Ovary (tissue), 9 donors: ENCODE results near the gene CDH22. TPM values are rescaled to one million over a fixed set of nuclear protein-coding genes. Genes with fewer than 3 reads are reported as not detected.

ENCODE experiments used
- DNase-seq, 5 donors: peaks; one replicate each; pipeline ENCODE4 v3.0.0-alpha.2; 2019 to 2020
- H3K27ac ChIP-seq, 2 donors: fragments of 200-600 bp; one replicate each; pipeline versions ENCODE4 v1.5.1 to v1.8.0; 2019 to 2022
- H3K27me3 ChIP-seq: fragments of 200-600 bp; one replicate; pipeline ENCODE4 v1.8.0; 2022
- H3K36me3 ChIP-seq: fragments of 200-600 bp; sonication (generic); one replicate; pipeline ENCODE4 v1.5.1; 2019
- H3K4me1 ChIP-seq: one replicate; pipeline ENCODE4 v1.8.1; 2013; ENCODE audit warnings: mild to moderate bottlenecking, moderate library complexity; ENCODE audit not compliant: insufficient read depth
- H3K4me3 ChIP-seq: fragments of 200-600 bp; sonication (generic); one replicate; pipeline ENCODE4 v1.5.1; 2017
- H3K9me3 ChIP-seq, 2 donors: fragments of 200-600 bp in 1 of 2; sonication (generic) in 1 of 2; one replicate each; pipeline versions ENCODE4 v1.5.1 to v1.8.1; 2013 to 2019; ENCODE audit warnings: mild to moderate bottlenecking in 1 of 2, moderate library complexity in 1 of 2
- CTCF ChIP-seq, 3 donors: fragments of 450-650 bp in 2 of 3; fragments of 200-600 bp in 1 of 3; IDR thresholded peaks; one replicate each; pipeline versions ENCODE4 v1.5.1 to v1.8.0; 2016 to 2022; ENCODE audit warnings: antibody characterized with exemption in 3 of 3, mild to moderate bottlenecking in 1 of 3
- EP300 ChIP-seq: sonication (generic); formaldehyde crosslinking; IDR thresholded peaks from one replicate; pipeline ENCODE4 v1.6.1; 2017; ENCODE audit warnings: antibody characterized with exemption
- POLR2A ChIP-seq: fragments of 450-650 bp; IDR thresholded peaks from one replicate; pipeline ENCODE4 v1.6.1; 2017; ENCODE audit warnings: antibody characterized with exemption, mild to moderate bottlenecking, moderate library complexity
- WGBS, 3 donors: extraction: QIAGEN DNeasy Blood & Tissue Kit in 1 of 3; methylation state at CpG; one replicate each; pipeline versions ENCODE4 v1.1.5 to v1.1.7; 2013 to 2017; 5-methylcytosine and 5-hydroxymethylcytosine counted together
- intact Hi-C, 4 donors: fragments of 100-400 bp; cut with DNase I; formaldehyde crosslinking; loops; one replicate each; pipeline versions ENCODE4 v1.11.0 to v1.15.1; 2022 to 2023
- polyA plus RNA-seq, 2 donors: library from polyadenylated mRNA; stranded (reverse); fragments of 200-250 nt in 1 of 2; fragments of 350-450 nt in 1 of 2; fragmentation: Illumina TruSeq in 1 of 2; extraction: RNeasy Lipid Tissue Mini Kit (QIAGEN cat#74804) in 1 of 2; gene quantifications; one replicate each; pipeline ENCODE4 v1.2.3, GENCODE V29; 2013 to 2014
- total RNA-seq, 7 donors: library from RNA; depleted of rRNA in 2 of 7; stranded (reverse); fragments of >200 nt in 2 of 7; fragmentation: NEBNext Ultra II Directional in 3 of 7; extraction: Animal tissue kit (Norgen Biotek cat#: 25700) in 3 of 7; gene quantifications; one replicate each; pipeline versions ENCODE4 v1.1.0 to v1.2.4, GENCODE V29; 2016 to 2023
- donor health status: DM: no; HTN: no; CAD: no; lungs with moderate emphysema.
- donor health status: DM: no; HTN: no; CAD: no.
- donor health status: Bipolar disorder and iron deficiency.
- donor health status: DM: yes; HTN: yes; CAD: no.
- donor health status: DM: no; HTN: no; CAD: no.
- donor health status: DM: yes; HTN: yes; CAD: no.

The CDH22 gene
- total and polyA plus RNA-seq, 9 donors = 0.10 to 1.5 (median 0.36) TPM

DNA sequence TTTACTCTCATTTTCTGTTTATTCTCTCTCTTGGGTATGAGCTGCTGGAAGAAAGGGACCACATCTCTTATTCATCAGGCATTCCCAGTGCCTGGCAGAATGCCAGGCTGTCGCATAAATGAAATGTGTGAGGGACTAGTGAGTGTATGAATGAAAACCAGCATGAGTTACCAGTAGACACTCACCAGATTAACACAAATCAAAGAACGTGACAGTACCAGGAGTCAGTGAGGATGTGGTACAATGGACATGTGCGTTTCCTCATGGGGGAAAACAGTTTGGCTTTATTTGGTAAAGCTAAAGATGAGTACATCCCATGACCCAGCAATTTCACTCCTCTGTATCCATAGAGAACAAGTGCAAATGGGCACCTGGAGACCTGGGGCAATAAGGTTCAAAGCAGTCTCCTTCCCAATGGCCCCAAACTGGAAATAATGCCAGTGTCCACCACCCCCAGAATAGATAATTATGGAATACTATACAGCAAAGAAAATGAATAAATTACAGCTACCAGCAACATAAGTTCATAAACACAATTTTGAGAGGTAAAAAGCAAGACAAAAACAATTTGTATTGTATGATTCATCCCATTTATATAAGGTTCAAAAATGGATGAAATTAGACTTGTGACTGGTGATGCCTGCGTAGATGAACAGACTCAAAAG, 93.3 kb downstream of the CDH22 start:
- no peaks in the 10 kb centered on the region for H3K36me3 ChIP-seq
- H3K4me3 ChIP-seq = no peak overlapping the region
- DNase-seq = no peak
- no peak overlapping the region for H3K27ac ChIP-seq
- H3K9me3 ChIP-seq = no peaks in the 10 kb centered on the region
- TF ChIP-seq CTCF (IDR thresholded peaks at IDR 0.05) (no peak), EP300 (no peak), POLR2A (no peak)
- 60 to 62% (median 60%) methylated on average over 4 of the region's 4 CpGs for WGBS, 3 donors
- intact Hi-C loops = no loop called here
- no peaks in the 10 kb centered on the region for H3K4me1 ChIP-seq
- no peaks in the 10 kb centered on the region for H3K27me3 ChIP-seq

DNA sequence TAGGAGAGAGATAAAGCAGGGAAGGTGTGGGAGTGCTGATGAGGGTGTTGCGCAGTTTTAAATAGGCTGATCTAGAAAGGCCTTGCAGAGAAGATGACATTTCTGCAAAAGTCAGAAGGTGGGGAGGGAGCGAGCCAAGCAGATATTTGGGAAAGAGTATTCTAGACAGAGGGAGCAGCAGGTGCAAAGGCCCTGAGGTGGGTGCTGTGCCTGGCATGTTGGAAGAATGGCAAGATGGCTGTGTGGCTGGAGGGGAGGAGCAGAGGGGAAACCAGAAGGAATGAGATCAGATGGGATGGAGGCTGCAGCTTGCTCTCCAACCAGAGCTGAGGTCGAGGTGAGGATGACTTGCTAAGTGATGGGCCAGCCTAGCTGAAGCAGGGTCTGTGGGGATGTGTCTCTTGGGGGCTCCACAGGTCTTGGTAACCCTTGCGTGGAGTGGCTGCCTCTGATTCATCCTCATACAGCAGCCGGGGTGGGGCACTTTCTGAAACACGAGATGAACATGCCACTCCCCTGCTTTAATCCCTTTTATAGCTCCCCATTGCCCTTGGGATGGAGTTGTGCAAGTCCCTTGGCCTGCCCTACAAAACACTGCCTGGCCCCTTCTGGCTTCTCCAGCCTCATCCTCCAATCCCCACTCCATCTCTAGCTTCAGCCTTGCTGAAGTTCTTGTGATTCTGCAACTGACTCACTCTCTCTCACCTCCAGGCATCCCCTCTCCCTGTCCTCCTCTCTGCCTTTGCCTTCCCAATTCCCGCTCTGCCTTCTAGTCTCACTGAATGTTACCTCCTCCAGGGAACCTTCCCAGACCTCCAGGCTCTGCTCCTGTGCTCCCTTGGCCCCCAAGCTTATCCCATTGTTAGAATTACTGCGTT, 94.1 kb downstream of the CDH22 start:
- H3K4me1 ChIP-seq = no peaks in the 10 kb centered on the region
- no peak for DNase-seq
- no peaks in the 10 kb centered on the region for H3K9me3 ChIP-seq
- no peak for TF ChIP-seq CTCF (IDR thresholded peaks at IDR 0.05)
- TF ChIP-seq POLR2A = no peak
- no peak for TF ChIP-seq EP300
- no peaks in the 10 kb centered on the region for H3K27me3 ChIP-seq
- H3K27ac ChIP-seq = no peak overlapping the region
- intact Hi-C loops = no loop called here
- H3K4me3 ChIP-seq = no peak overlapping the region
- 72 to 74% (median 72%) methylated on average over 8 of the region's 8 CpGs for WGBS, 3 donors
- H3K36me3 ChIP-seq = no peaks in the 10 kb centered on the region

DNA sequence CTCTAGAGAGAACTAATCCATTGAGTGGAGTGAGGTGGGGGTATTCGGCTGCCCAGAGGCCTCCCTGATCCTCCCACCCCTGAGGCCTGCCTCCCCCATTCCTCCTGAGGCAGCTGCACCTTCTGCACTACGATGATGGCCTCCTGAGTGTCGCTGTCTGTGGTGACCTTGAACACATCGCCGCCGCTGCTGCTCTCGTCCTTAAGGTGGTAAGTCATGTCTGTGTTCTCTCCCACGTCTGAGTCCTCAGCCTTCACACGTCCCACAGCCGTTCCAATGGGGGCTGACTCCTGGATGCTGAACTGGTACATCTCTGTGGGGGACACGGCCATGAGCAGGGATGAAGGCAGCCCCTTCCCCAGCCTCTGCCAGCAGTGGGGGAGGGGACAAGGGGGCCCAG, 95.4 kb downstream of the CDH22 start:
- intact Hi-C loops = no loop called here
- Histone ChIP-seq H3K9me3 (no peaks in the 10 kb centered on the region), H3K4me1 (no peaks in the 10 kb centered on the region), H3K27me3 (no peaks in the 10 kb centered on the region), H3K36me3 (no peaks in the 10 kb centered on the region), H3K4me3 (no peak overlapping the region), H3K27ac (no peak overlapping the region)
- TF ChIP-seq EP300 (no peak), CTCF (IDR thresholded peaks at IDR 0.05) (no peak), POLR2A (no peak)
- WGBS, 3 donors = 11 to 28% (median 15%) methylated on average over 11 of the region's 11 CpGs
- no peak for DNase-seq

DNA sequence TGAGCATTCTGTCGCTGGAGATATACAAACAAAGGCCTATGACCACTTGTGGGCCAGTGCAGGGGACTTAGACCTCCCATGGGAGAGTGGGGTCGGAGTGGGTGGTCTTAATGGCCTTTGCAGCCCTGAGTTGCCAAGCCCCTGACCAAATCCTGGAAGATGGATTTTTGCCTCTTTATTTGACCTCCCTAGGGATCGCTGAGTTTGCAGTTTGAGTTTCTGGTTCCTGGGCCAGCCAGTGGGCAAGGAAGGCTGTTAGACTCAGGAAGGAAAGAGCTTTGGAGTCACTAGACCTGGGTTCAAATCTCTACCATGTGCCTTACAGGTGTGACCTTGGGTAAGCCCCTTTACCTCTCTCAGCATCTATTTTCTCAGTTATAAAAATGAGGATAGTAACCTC, 96.0 kb downstream of the CDH22 start:
- TF ChIP-seq EP300 (no peak), CTCF (IDR thresholded peaks at IDR 0.05) (no peak), POLR2A (no peak)
- Histone ChIP-seq H3K36me3 (no peaks in the 10 kb centered on the region), H3K27me3 (no peaks in the 10 kb centered on the region), H3K27ac (no peak overlapping the region), H3K9me3 (no peaks in the 10 kb centered on the region), H3K4me3 (no peak overlapping the region), H3K4me1 (no peaks in the 10 kb centered on the region)
- intact Hi-C loops = no loop called here
- WGBS, 3 donors = 61 to 66% (median 63%) methylated on average over 3 of the region's 3 CpGs
- no peak for DNase-seq
